ENCODE results near the gene STRIP2. TPM values are rescaled to one million over a fixed set of nuclear protein-coding genes. Genes with fewer than 3 reads are reported as not detected.

The STRIP2 gene
- total and polyA plus RNA-seq, 9 of the 15 experiments (the other 6 are each of a cell fraction or from before 2014, with no cell fraction given): 10.1 to 81.8 (median 42.3) TPM

GRCh38 chr7:129434675-129435318 is 565 bp downstream of the STRIP2 start (continued):
- TF ChIP-seq RREB1 (CRISPR knock-in tag; IDR thresholded peaks at IDR 0.05): no peak
- peak; percentile 10 for TF ChIP-seq PRDM10 (IDR thresholded peaks at IDR 0.05; ENCODE audit: partially characterized antibody)
- TF ChIP-seq FIP1L1 (IDR thresholded peaks at IDR 0.05; ENCODE audit: low read depth, low read length, poor library complexity, severe bottlenecking): peak; percentile 94
- peak; percentile 36; the same call in 1 of the 2 replicates for TF ChIP-seq LCOR (CRISPR knock-in tag; IDR thresholded peaks at IDR 0.05)
- TF ChIP-seq KLF1 (tag; IDR thresholded peaks at IDR 0.05): no peak
- no peak for TF ChIP-seq CTBP1 (IDR thresholded peaks at IDR 0.05; ENCODE audit: borderline replicate concordance)
- TF ChIP-seq PHB (CRISPR knock-in tag; IDR thresholded peaks at IDR 0.05): 0 out of 2 replicates have a peak, but pooled peaks have one; percentile 75
- TF ChIP-seq AFF4 (CRISPR knock-in tag; IDR thresholded peaks at IDR 0.05): 0 out of 2 replicates have a peak, but pooled peaks have one; percentile 5
- peak; percentile 87 for TF ChIP-seq GTF2E2 (tag; IDR thresholded peaks at IDR 0.05)
- peak; percentile 4; the same call in 1 of the 2 replicates for TF ChIP-seq TFAP4 (CRISPR knock-in tag; IDR thresholded peaks at IDR 0.05; ENCODE audit: borderline replicate concordance)

Measured in K562 (cell line).